Type B pancreatic cell (in vitro differentiated cells): Measurements from ENCODE around the gene CEP57L1. TPM values are rescaled to one million over a fixed set of nuclear protein-coding genes. Genes with fewer than 3 reads are reported as not detected.

Source experiments
- DNase-seq: peaks from one replicate; pipeline ENCODE4 v3.0.0; 2021; ENCODE audit warnings: mixed read lengths; ENCODE audit not compliant: unreplicated experiment; ENCODE audit errors: extremely low spot score
- H3K27ac Mint-ChIP-seq: 2 replicates; pipeline ENCODE4 v1.8.0; 2021; ENCODE audit warnings: mild to moderate bottlenecking, mixed read lengths
- H3K27me3 Mint-ChIP-seq: 2 replicates; pipeline ENCODE4 v1.8.0; 2021; ENCODE audit warnings: mixed read lengths
- H3K36me3 Mint-ChIP-seq: 2 replicates; pipeline ENCODE4 v1.8.0; 2021; ENCODE audit warnings: mixed read lengths
- H3K4me1 Mint-ChIP-seq: one replicate; pipeline ENCODE4 v1.8.0; 2021; ENCODE audit warnings: mixed read lengths; ENCODE audit not compliant: unreplicated experiment
- H3K4me3 Mint-ChIP-seq: 2 replicates; pipeline ENCODE4 v1.8.0; 2021; ENCODE audit warnings: mild to moderate bottlenecking, mixed read lengths
- H3K9me3 Mint-ChIP-seq: 2 replicates; pipeline ENCODE4 v1.8.0; 2021; ENCODE audit warnings: mixed read lengths
- CTCF ChIP-seq: fragments of 200-600 bp; sonication (generic); conservative IDR thresholded peaks from 2 replicates; pipeline ENCODE4 v1.5.0; 2021; ENCODE audit warnings: antibody characterized with exemption, mild to moderate bottlenecking
- total RNA-seq: library from RNA; stranded (reverse); gene quantifications from 2 replicates; pipeline ENCODE4 v1.2.1, GENCODE V29; 2021; ENCODE audit warnings: low replicate concordance

CEP57L1 gene
- total RNA-seq, 1 donor from 2014 or later = 20.7 TPM

DNA sequence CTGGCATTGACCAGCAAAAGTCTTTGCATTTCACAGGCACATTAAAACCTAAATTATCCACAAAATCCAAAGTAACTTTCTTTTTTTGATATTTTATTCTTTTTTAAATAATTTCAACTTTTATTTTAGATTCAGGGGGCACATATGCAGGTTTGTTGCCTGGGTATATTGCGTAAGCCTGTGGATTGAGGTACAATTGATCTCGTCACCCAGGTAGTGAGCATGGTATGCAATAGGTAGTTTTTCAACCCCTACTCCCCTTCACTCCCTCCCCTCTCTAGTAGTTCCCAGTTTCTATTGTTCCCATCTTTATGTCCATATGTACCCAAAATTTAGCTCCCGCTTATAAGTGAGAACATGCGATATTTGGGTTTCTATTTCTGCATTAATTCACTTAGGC lies 97.6 kb downstream of the CEP57L1 start:
- H3K4me3 Mint-ChIP-seq = no peak overlapping the region
- no peak for DNase-seq
- H3K4me1 Mint-ChIP-seq = no peaks in the 10 kb centered on the region
- H3K27me3 Mint-ChIP-seq = no peaks in the 10 kb centered on the region
- no peak for TF ChIP-seq CTCF
- peaks cover 8% of the 10 kb centered on the region for H3K9me3 Mint-ChIP-seq
- H3K27ac Mint-ChIP-seq = no peak overlapping the region
- H3K36me3 Mint-ChIP-seq = peaks cover 6% of the 10 kb centered on the region

DNA sequence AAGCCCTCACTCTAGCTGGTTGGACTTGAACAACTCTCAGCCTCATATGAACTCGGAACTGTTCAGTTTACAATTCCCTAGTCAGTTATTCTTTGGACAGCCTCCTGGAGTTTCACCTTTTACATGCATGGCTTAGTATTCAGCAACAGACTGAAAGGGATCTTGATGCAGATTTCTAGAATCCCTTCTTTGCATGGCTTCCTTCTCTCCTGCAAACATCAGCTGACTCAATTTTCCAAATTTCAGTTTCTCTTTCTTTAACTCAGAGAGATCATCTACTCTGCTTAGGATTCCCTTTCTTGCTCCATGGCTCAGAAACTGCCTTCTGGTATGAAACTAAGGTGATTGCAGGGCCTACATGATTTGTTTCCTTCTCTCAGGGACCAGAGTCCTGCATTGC lies 99.6 kb downstream of the CEP57L1 start:
- Mint-ChIP-seq H3K27me3 (peaks cover 2% of the 10 kb centered on the region), H3K4me1 (no peaks in the 10 kb centered on the region), H3K36me3 (peaks cover 6% of the 10 kb centered on the region), H3K9me3 (peaks cover 8% of the 10 kb centered on the region), H3K4me3 (no peak overlapping the region), H3K27ac (no peak overlapping the region)
- no peak for DNase-seq
- TF ChIP-seq CTCF = no peak

GRCh38 chr6:109197061-109197460 lies 101.8 kb downstream of the CEP57L1 start:
- no peak overlapping the region for H3K4me3 Mint-ChIP-seq
- no peaks in the 10 kb centered on the region for H3K36me3 Mint-ChIP-seq
- no peaks in the 10 kb centered on the region for H3K4me1 Mint-ChIP-seq
- no peaks in the 10 kb centered on the region for H3K9me3 Mint-ChIP-seq
- no peak for TF ChIP-seq CTCF
- DNase-seq = no peak
- peaks cover 2% of the 10 kb centered on the region for H3K27me3 Mint-ChIP-seq
- no peak overlapping the region for H3K27ac Mint-ChIP-seq

DNA sequence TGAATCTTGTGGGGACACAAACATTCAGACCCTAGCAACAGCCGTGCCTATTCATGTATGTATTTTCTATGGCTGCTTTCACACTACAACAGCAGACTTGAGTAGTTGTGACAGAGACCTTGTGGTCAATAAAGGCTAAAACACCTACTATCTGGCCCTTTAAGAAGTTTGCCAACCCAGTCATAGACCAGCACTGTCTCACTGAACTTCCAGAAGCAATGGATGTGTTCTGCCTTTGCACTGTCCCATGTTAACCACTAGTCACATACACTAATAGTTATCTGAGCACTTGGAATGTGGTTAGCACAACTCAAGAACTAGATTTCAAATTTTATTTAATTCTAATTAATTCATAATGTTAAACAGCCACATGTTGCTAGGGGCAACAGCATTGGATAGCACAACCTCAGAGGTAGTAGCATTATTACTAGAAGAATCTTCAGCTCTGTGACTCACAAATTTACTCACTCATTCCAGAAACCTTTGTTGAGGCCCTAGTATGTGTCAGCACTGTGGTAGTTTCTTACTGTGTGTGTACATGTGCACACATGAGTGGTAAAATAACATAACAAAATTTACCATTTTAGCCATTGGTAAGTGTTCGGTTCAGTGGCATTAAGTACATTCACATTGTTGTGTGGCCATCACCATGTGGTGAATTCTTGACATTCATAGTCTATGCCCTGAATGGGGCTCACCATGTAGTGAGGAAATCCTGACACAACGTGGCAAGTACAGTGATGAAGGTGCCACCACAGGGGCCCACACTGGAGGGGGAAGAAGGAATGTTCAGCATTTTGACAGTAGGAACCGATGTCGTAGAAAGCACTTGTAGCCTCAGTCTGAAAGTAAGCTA lies 107.3 kb downstream of the CEP57L1 start:
- H3K4me1 Mint-ChIP-seq = no peaks in the 10 kb centered on the region
- no peak overlapping the region for H3K27ac Mint-ChIP-seq
- TF ChIP-seq CTCF = no peak
- no peak for DNase-seq
- no peaks in the 10 kb centered on the region for H3K36me3 Mint-ChIP-seq
- no peak overlapping the region for H3K4me3 Mint-ChIP-seq
- no peaks in the 10 kb centered on the region for H3K9me3 Mint-ChIP-seq
- H3K27me3 Mint-ChIP-seq = peaks cover 2% of the 10 kb centered on the region

DNA sequence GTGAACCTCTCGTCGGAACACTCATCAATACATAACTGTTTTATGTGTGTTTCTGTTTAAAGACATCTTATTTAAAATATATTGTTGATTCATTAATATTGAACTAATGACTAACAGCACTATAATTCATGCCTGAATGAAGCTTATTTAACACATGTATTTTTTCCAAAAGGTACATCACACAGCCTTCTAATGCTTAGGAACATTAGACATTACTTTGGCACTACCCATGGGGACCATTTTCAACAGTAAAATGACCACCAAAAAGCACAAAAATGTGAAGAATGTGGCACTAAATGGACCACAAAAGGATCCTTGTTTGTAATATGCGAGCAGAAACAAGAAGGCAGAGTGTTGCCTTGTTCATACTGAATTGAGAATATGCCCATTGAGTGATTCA lies 109.2 kb downstream of the CEP57L1 start:
- no peak overlapping the region for H3K27ac Mint-ChIP-seq
- no peak overlapping the region for H3K4me3 Mint-ChIP-seq
- peaks cover under 1% of the 10 kb centered on the region for H3K27me3 Mint-ChIP-seq
- DNase-seq = no peak
- no peaks in the 10 kb centered on the region for H3K36me3 Mint-ChIP-seq
- no peaks in the 10 kb centered on the region for H3K9me3 Mint-ChIP-seq
- H3K4me1 Mint-ChIP-seq = no peaks in the 10 kb centered on the region
- no peak for TF ChIP-seq CTCF
